Activated CD4-positive, CD25-positive, alpha-beta regulatory T cell treated with anti-CD3 and anti-CD28 coated beads, Interleukin-2, amount 50 U/mL, for 16 hours (primary cell): ENCODE measurements around the gene DNAJB6.
A peak's percentile ranks its signal among the peaks of the same experiment; 100 is the strongest.

Experiments used
- DNase-seq: peaks from one replicate; pipeline ENCODE4 v3.0.0-alpha.2; 2020; ENCODE audit warnings: low read depth, low spot score

Gene DNAJB6

DNA sequence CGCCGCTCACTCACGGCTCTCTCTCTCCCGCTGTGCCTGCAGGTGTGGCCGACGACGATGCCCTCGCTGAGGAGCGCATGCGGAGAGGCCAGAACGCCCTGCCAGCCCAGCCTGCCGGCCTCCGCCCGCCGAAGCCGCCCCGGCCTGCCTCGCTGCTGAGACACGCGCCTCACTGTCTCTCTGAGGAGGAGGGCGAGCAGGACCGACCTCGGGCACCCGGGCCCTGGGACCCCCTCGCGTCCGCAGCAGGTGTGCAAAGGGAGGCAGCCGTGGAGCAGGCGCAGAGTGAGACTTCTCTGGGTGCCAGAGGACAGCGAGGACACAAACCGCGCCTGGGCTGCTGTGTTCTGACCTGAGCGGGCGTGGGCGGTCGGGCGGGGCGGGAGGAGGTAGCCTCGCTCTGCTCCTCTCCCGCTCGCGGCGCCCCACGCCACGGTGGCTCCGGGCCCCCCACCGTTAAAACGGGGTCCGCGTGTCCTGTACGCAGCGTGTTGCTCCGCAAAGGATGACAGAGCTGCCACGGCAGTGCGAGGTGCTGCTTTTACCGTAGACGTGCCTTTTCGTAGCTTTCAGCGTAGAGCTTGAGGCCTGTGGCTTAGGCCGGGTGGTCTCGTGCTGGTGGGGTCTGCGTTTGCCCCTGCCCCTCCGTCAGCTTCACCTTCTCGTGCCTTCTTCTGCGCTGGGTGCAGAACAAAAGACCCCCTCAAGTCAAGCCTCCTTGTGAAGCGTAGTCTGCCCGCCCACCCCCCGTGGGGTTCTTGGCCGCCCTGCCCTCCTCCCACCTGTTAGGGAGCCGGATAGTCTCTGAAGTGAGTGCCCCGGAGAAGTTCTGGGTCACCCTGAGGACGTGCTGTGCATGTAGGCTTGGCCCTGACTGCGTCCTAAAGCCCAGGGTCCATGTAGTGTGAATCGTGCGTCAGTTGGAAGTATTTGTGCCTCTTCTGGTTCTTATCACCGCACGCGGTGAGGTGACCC is 73.2 kb downstream of the DNAJB6 start:
- no peak for DNase-seq

DNA sequence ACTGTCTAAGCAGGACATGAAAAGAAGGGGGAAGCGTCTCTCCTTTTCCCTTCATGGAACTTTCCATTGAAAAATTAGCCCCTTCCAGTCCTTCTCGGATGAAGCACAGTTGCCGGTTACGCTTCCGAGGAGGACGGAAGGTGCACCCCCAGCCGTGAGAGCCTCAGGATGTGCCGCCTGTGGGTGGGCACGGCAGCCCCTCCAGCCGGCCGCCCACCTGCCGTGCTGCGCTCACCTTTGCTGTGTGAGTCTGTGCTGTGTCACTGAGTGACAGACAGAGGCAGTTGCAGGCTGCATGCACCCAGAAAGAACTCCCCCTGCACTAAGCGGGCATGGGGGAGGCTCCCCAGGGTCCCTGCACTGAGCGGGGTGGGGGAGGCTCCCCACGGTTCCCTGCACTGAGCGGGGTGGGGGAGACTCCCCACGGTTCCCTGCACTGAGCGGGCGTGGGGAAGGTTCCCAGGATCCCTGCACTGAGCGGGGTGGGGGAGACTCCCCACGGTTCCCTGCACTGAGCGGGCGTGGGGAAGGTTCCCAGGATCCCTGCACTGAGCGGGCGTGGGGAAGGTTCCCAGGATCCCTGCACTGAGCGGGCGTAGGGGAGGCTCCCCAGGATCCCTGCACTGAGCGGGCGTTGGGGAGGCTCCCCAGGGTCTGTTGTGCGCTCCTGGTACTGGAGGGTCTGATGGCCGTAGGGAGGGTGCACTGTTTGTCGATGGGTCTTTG is 74.2 kb downstream of the DNAJB6 start:
- no peak for DNase-seq

- peak; percentile 40 for DNase-seq
These were observed 74.8 kb downstream of the DNAJB6 start for GRCh38 chr7:157411580-157411979.

DNA sequence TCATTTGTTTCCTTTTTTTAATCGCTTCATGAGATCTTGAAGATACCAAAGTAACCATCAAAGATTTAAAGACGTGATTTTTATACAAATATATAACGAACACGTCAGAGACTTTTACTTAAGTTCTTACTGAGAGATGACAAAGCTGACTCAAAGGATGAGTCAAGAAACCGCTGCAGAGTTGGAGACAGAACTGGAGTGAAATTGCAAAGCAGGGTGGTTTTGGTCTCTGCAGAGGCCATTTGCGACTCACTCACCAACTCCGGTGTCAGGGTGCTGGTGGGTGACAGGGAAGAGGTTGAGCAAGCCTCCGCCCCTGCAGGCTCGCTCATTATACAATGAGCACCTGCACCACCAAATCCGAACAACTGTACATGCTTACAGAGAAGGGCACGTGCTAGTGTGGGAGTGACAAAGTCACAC is 75.2 kb downstream of the DNAJB6 start:
- peak; percentile 21 for DNase-seq

GRCh38 chr7:157412491-157413180 is 75.8 kb downstream of the DNAJB6 start:
- no peak for DNase-seq

GRCh38 chr7:157413881-157414701 is 77.3 kb downstream of the DNAJB6 start:
- no peak for DNase-seq

- no peak for DNase-seq
These were observed 77.9 kb downstream of the DNAJB6 start for GRCh38 chr7:157414702-157415096.

DNA sequence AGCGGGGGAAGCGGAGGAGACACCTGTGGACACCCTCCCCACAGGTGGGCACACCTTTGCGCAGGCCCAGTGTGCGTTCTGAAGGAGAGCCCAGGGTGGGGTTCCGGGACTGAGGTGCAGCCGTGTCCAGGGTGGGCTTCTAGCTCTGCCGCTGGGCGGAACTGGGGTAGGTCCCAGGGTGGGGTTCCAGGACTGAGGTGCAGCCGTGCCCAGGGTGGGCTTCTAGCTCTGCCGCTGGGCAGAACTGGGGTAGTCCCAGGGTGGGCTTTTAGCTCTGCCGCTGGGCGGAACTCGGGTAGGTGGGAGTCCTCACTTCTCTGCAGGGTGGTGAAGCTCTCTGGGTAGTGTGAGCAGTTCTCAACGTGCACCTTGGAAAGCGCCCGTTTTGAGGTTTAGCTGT is 78.7 kb downstream of the DNAJB6 start:
- DNase-seq = no peak

DNA sequence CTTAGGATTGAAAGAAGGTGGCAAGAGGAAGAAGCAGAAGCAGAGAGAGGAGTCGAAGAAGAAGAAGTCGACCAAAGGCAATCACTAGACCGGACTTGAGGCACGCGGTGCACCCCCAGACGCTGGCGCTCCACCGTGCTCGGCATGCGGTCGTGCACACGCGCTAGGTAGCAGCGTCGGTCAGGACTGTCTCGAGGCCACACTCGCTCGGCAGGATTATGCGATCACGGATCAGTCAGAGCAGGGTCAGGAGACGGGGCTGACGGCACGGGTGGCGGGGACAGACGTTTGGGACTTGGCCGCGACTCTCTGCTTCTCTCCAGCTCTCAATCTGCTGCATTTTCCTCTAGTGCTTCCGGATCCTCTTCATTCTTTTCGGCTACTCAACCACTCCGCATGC is 79.2 kb downstream of the DNAJB6 start:
- no peak for DNase-seq

- DNase-seq = no peak
These were observed 81.6 kb downstream of the DNAJB6 start for GRCh38 chr7:157418204-157419034.

- no peak for DNase-seq
These were observed 82.2 kb downstream of the DNAJB6 start for GRCh38 chr7:157419035-157419293.

DNA sequence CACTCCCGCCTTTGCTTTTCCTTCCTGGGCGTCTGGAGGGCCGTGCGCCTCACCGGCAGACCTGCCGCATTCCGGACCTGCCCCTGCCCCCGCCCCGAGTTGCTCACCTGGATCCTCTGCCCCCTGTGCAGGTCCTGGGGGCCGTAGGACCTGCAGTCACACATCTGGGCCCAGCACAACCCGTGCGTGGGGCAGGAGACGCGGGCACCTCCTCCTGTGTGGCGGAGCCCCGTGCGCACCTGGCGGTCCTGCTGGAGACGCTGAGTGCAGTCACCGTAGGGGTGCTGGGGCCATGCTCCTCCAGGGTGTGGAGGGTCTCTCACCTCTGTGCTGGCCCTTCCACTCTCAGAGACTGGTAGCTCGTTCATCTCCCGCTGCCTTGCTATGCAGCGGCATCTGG is 85.5 kb downstream of the DNAJB6 start:
- no peak for DNase-seq

DNA sequence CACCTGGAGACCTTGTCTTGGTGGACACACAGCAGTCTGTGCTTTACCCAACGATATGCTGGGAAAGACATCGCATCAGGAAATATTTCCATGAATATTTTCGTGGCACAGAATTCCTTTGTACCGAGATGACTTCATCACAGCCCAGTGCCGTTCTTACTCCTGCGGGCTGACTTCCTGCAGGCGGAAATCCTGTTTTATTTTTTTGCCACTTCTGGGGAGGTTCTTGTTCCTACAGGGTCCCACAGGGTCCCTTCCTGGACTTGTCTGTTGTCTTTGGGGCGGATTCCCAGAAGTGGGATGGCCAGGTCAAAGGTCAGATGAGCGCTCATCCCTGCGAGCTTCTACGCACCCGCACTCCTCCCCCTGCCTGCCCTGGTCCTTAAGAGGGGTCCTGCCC is 86.5 kb downstream of the DNAJB6 start:
- DNase-seq = no peak

- no peak for DNase-seq
These were observed 87.2 kb downstream of the DNAJB6 start for GRCh38 chr7:157423886-157424565.

- no peak for DNase-seq
These were observed 88.4 kb downstream of the DNAJB6 start for GRCh38 chr7:157425137-157425731.

DNA sequence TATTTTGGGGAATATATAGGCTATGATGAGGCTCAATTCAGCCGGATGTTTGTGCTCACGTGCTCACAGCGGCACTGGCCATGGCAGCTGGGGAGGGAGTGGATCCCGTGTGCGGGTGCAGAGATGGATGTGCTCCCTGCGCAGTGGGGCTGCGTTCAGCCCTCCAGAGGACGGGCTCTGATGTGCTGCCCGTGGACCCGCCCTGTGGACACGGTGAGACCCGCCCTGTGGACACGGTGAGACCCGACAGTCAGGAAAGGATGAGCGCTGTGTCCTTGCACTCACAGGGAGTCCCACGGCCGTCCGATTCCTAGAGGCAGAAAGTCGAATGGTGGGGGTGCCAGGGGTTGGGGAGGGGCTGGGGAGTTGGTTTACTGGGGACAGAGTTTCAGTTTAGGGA is 89.0 kb downstream of the DNAJB6 start:
- DNase-seq = no peak

- no peak for DNase-seq
These were observed 89.9 kb downstream of the DNAJB6 start for GRCh38 chr7:157426463-157427301.

DNA sequence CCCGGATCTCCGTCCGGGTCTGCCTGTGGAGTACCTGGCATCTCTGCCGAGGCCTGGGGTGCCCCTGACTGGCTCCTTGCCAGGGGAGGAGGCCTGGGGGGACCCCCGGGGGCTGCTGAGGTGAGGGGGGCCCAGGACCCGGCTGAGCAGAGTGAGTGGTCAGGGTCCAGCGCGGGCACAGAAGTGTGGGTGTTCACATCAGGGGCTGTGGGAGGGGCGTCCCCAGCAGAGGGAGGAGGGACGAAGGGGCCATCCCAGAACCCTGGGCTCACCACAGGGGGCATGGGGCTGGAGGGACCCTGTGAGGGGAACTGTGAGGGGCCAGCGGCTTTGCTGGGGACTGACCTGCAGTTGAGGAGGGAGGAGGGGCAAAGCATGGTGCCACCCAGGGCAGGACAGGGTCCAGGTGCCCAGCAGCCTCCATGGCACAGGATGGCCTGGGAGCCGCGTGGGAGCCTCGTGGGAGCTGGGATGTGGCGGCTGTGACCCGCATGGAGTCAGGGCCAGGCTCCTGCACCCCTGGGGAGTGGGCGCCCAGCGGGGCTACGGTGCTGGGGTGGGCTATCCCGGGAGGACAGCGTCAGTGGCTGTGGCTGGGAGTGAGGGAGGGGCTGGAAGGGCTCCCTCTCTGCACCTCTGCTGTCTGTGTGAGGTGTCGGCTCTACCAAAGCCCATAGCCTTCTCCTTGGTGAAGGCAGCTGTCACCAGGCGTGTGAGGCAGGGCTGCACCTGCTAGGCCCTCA is 91.2 kb downstream of the DNAJB6 start:
- no peak for DNase-seq
